GM19193 (cell line): Measurements from ENCODE around the gene SEPHS2.

ENCODE experiments used
- POLR2A ChIP-seq: IDR thresholded peaks from 4 replicates; pipeline ENCODE4 v1.6.1; 2011; ENCODE audit not compliant: insufficient read depth, insufficient read length; ENCODE audit errors: extremely low read depth

SEPHS2 gene

GRCh38 chr16:30445408-30446202, at the start of gene SEPHS2:
SEPHS2 (minus strand) TSS chr16:30445874; CDS start chr16:30445727, 147 bp downstream.
- TF ChIP-seq POLR2A, result peak; percentile 97

GRCh38 chr16:30494709-30495108, 49.0 kb upstream of the SEPHS2 start:
- no peak for TF ChIP-seq POLR2A

GRCh38 chr16:30493941-30494488, 48.3 kb upstream of the SEPHS2 start:
- no peak for TF ChIP-seq POLR2A

GRCh38 chr16:30491744-30492308, 46.2 kb upstream of the SEPHS2 start:
- TF ChIP-seq POLR2A, result no peak

- no peak for TF ChIP-seq POLR2A
Measured at GRCh38 chr16:30491229-30491628, 45.6 kb upstream of the SEPHS2 start.

GRCh38 chr16:30490210-30490609, 44.5 kb upstream of the SEPHS2 start:
- no peak for TF ChIP-seq POLR2A

- TF ChIP-seq POLR2A, result no peak
Measured at GRCh38 chr16:30488764-30489605, 43.3 kb upstream of the SEPHS2 start.

- no peak for TF ChIP-seq POLR2A
Measured at GRCh38 chr16:30485818-30486436, 40.3 kb upstream of the SEPHS2 start.

GRCh38 chr16:30484887-30485286, 39.2 kb upstream of the SEPHS2 start:
- TF ChIP-seq POLR2A, result no peak

GRCh38 chr16:30482366-30482765, 36.7 kb upstream of the SEPHS2 start:
- no peak for TF ChIP-seq POLR2A

GRCh38 chr16:30481381-30481780, 35.7 kb upstream of the SEPHS2 start:
- TF ChIP-seq POLR2A, result no peak

- TF ChIP-seq POLR2A, result no peak
Measured at GRCh38 chr16:30478766-30479478, 33.2 kb upstream of the SEPHS2 start.

- no peak for TF ChIP-seq POLR2A
Measured at GRCh38 chr16:30476991-30477390, 31.3 kb upstream of the SEPHS2 start.

GRCh38 chr16:30474684-30475083, 29.0 kb upstream of the SEPHS2 start:
- TF ChIP-seq POLR2A, result no peak

- TF ChIP-seq POLR2A, result no peak
Measured at GRCh38 chr16:30474074-30474452, 28.4 kb upstream of the SEPHS2 start.
